GM18505 (cell line): Measurements from ENCODE around the gene PARVB.

ENCODE experiments used
- ATAC-seq: cut with Tn5 transposase; IDR thresholded peaks from one replicate; pipeline ENCODE4 v1.9.1; 2021; ENCODE audit not compliant: unreplicated experiment
- POLR2A ChIP-seq: IDR thresholded peaks from 4 replicates; pipeline ENCODE4 v1.6.1; 2011; ENCODE audit warnings: borderline replicate concordance; ENCODE audit not compliant: insufficient read depth, insufficient read length; ENCODE audit errors: extremely low read depth

PARVB gene

GRCh38 chr22:44200451-44200850 is 176.3 kb downstream of the PARVB start:
- TF ChIP-seq POLR2A = no peak
- ATAC-seq = no peak

- ATAC-seq = no peak
- no peak for TF ChIP-seq POLR2A
Measured at GRCh38 chr22:44200855-44201550, 176.9 kb downstream of the PARVB start.

GRCh38 chr22:44201665-44202064 is 177.6 kb downstream of the PARVB start:
- TF ChIP-seq POLR2A = no peak
- ATAC-seq = no peak

GRCh38 chr22:44202261-44202789 is 178.2 kb downstream of the PARVB start:
- ATAC-seq = no peak

GRCh38 chr22:44203203-44203602 is 179.1 kb downstream of the PARVB start:
- no peak for ATAC-seq
- TF ChIP-seq POLR2A = no peak

More at GRCh38 chr22:44202261-44202789, 178.2 kb downstream of the PARVB start:
- no peak for TF ChIP-seq POLR2A

- no peak for TF ChIP-seq POLR2A
- no peak for ATAC-seq
Measured at GRCh38 chr22:44204739-44205515, 180.8 kb downstream of the PARVB start.

GRCh38 chr22:44205516-44206329 is 181.6 kb downstream of the PARVB start:
- ATAC-seq = no peak
- TF ChIP-seq POLR2A = no peak

GRCh38 chr22:44206330-44206645 is 182.2 kb downstream of the PARVB start:
- ATAC-seq = no peak
- TF ChIP-seq POLR2A = no peak

GRCh38 chr22:44206696-44207095 is 182.6 kb downstream of the PARVB start:
- TF ChIP-seq POLR2A = no peak
- ATAC-seq = no peak

GRCh38 chr22:44207173-44207980 is 183.3 kb downstream of the PARVB start:
- TF ChIP-seq POLR2A = no peak
- ATAC-seq = no peak

- no peak for ATAC-seq
- no peak for TF ChIP-seq POLR2A
Measured at GRCh38 chr22:44207981-44208317, 183.8 kb downstream of the PARVB start.

- TF ChIP-seq POLR2A = no peak
- ATAC-seq = no peak
Measured at GRCh38 chr22:44209343-44209742, 185.2 kb downstream of the PARVB start.

- no peak for ATAC-seq
Measured at GRCh38 chr22:44210722-44211121, 186.6 kb downstream of the PARVB start.

More at GRCh38 chr22:44210722-44211121, 186.6 kb downstream of the PARVB start:
- no peak for TF ChIP-seq POLR2A
